ENCODE data around the gene CHD9NB. TPM values are rescaled to one million over a fixed set of nuclear protein-coding genes. Genes with fewer than 3 reads are reported as not detected.

CHD9NB gene
- total RNA-seq, 1 experiment from 2014 or later, result 2.8 TPM

GRCh38 chr16:53067675-53068074 lies 15.0 kb upstream of the CHD9NB start:
- Histone ChIP-seq H3K9me2 (ENCODE audit: insufficient read depth) (no peaks in the 10 kb centered on the region), H4K20me1 (ENCODE audit: insufficient read depth) (no peaks in the 10 kb centered on the region), H3F3A (ENCODE audit: insufficient read depth, low read depth) (no peaks in the 10 kb centered on the region), H3K27ac (no peak overlapping the region), H3K4me2 (no peak overlapping the region), H3K9me3 (ENCODE audit: insufficient read depth, low read depth) (no peaks in the 10 kb centered on the region), H3K27me3 (ENCODE audit: insufficient read depth, low read depth) (no peaks in the 10 kb centered on the region), H3K4me3 (no peak overlapping the region), H3K79me2 (ENCODE audit: low read depth) (no peaks in the 10 kb centered on the region), H2AFZ (no peak overlapping the region), H3K4me1 (replicated peaks; ENCODE audit: insufficient read depth) (no peaks in the 10 kb centered on the region), H3K36me3 (ENCODE audit: low read depth) (no peaks in the 10 kb centered on the region)
- no TSS peak for BruUV-seq (replicated peaks)
- CTCF ChIA-PET, result no interaction called here
- intact Hi-C loops (cut with micrococcal nuclease; ENCODE audit: unreplicated experiment), result no loop called here
- TF ChIP-seq CTCF (conservative IDR thresholded peaks at IDR 0.05) (no peak), EZH2 (IDR thresholded peaks at IDR 0.05; ENCODE audit: low read depth) (no peak)
- no peak for DNase-seq
- POLR2A ChIA-PET (ENCODE audit: unreplicated experiment), result no interaction called here

- Histone ChIP-seq H3K9me2 (ENCODE audit: insufficient read depth) (no peaks in the 10 kb centered on the region), H3K27ac (no peak overlapping the region), H3K36me3 (ENCODE audit: low read depth) (no peaks in the 10 kb centered on the region), H4K20me1 (ENCODE audit: insufficient read depth) (no peaks in the 10 kb centered on the region), H2AFZ (no peak overlapping the region), H3K4me2 (no peak overlapping the region), H3K9me3 (ENCODE audit: insufficient read depth, low read depth) (no peaks in the 10 kb centered on the region), H3F3A (ENCODE audit: insufficient read depth, low read depth) (no peaks in the 10 kb centered on the region), H3K4me3 (no peak overlapping the region), H3K4me1 (replicated peaks; ENCODE audit: insufficient read depth) (0 out of 2 replicates have a peak, but pooled peaks cover 6% of the 10 kb centered on the region), H3K79me2 (ENCODE audit: low read depth) (no peaks in the 10 kb centered on the region), H3K27me3 (ENCODE audit: insufficient read depth, low read depth) (no peaks in the 10 kb centered on the region)
- TF ChIP-seq CTCF (conservative IDR thresholded peaks at IDR 0.05) (no peak), EZH2 (IDR thresholded peaks at IDR 0.05; ENCODE audit: low read depth) (no peak)
- ChIA-PET POLR2A (ENCODE audit: unreplicated experiment) (interaction anchor here (0.5 to 0.6 kb wide), 2 partner anchors 52 to 865 kb away, joined by 8 read pairs; no protein-coding TSS in a partner anchor), CTCF (no interaction called here)
- no TSS peak for BruUV-seq (replicated peaks)
- DNase-seq, result no peak
- intact Hi-C loops (cut with micrococcal nuclease; ENCODE audit: unreplicated experiment), result no loop called here
These were observed 12.9 kb upstream of the CHD9NB start for GRCh38 chr16:53065461-53066061.

GRCh38 chr16:53064081-53064578 lies 11.4 kb upstream of the CHD9NB start:
- no peaks in the 10 kb centered on the region for H3K36me3 ChIP-seq (ENCODE audit: low read depth)
- intact Hi-C loops (cut with micrococcal nuclease; ENCODE audit: unreplicated experiment), result no loop called here
- H3K79me2 ChIP-seq (ENCODE audit: low read depth), result no peaks in the 10 kb centered on the region
- H3F3A ChIP-seq (ENCODE audit: insufficient read depth, low read depth), result no peaks in the 10 kb centered on the region
- no peaks in the 10 kb centered on the region for H3K9me3 ChIP-seq (ENCODE audit: insufficient read depth, low read depth)
- ChIA-PET POLR2A (ENCODE audit: unreplicated experiment) (no interaction called here), CTCF (no interaction called here)
- no peak overlapping the region for H3K27ac ChIP-seq
- H2AFZ ChIP-seq, result no peak overlapping the region
- no peak overlapping the region for H3K4me3 ChIP-seq
- no TSS peak for BruUV-seq (replicated peaks)
- no peaks in the 10 kb centered on the region for H3K9me2 ChIP-seq (ENCODE audit: insufficient read depth)
- no peaks in the 10 kb centered on the region for H3K27me3 ChIP-seq (ENCODE audit: insufficient read depth, low read depth)
- no peaks in the 10 kb centered on the region for H4K20me1 ChIP-seq (ENCODE audit: insufficient read depth)
- H3K4me2 ChIP-seq, result no peak overlapping the region
- TF ChIP-seq CTCF (conservative IDR thresholded peaks at IDR 0.05), result no peak
- DNase-seq, result no peak
- 0 out of 2 replicates have a peak, but pooled peaks cover 6% of the 10 kb centered on the region for H3K4me1 ChIP-seq (replicated peaks; ENCODE audit: insufficient read depth)
